Inflammatory macrophage treated with lipopolysaccharide for 1 hour (primary cell): ENCODE data around the gene POFUT2.
A peak's percentile ranks its signal among the peaks of the same experiment; 100 is the strongest.

Experiments used
- DNase-seq, 2 donors: peaks; one replicate each; pipeline ENCODE4 v3.0.0-alpha.2; 2020 to 2022

POFUT2 gene

DNA sequence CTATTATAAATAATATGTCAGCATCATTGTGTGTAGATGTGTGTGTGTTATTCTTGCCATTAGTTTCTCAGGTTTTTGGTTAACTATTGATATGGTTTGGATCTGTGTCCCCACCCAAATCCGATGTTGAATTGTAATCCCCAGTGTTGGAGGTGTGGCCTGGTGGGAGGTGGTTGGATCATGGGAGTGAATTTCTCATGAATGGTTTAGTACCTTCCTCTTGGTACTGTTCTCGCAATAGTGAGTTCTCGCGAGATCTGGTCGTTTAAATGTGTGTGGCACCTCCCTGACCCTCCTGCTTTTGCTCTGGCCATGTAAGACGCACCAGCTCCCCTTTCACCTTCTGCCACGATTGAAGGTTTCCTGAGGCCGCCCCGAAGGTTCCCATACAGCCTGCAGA lies 9.6 kb upstream of the POFUT2 start:
- DNase-seq, result no peak

DNA sequence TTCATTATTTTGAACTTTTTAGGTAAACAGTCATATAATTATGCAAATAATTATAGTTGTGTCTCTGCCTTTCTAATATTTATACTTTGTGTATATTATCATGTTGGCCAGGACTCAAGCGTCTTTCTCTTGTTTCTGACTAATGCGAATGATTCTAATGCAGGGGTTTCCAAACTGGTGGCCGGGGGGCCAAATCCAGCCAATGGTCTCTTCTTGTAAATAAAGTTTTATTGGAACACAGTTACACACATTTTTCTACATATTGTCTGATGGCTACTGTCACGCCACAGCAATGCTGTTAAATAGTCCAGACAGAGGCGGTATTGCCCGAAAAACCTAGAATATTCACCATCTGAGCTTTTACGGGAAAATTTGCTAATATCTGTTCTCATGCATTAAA lies 8.9 kb upstream of the POFUT2 start:
- no peak for DNase-seq

DNA sequence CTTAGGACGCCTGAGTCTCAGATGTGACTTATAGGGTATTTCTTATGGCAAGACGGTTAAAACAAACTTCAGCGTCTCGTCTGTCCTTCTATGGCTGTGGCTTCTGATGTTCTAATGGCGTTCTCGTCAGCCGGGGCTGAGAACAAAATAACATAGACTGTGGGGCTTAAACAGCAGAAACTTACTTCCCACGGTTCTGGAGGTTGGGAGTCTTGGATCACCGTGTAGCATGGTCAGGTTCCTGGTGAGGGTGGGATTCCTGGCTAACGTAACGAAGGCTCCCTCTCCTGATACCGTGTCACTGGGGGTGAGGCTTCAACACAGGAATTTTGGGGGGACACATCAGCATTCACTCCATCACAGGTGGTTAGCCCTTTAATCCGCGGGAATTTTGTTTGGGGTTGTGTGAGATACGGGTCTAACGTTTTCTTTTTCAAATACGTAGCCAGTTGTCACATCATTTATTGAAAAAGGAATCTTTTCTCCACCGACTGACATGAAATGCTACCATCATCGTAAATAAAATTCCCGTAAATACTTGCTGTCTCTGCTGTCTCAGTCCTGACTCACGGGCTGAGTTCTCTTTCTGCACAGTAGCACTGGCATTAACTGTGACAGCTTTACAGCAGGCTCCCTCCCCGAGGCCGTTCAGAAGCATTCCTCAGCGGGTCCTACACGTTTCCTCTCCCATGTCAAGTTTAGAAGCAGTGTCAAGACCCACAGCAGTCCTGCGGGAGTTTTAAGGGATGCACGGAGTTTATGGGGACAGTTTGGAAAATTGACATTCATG lies 8.1 kb upstream of the POFUT2 start:
- no peak for DNase-seq

DNA sequence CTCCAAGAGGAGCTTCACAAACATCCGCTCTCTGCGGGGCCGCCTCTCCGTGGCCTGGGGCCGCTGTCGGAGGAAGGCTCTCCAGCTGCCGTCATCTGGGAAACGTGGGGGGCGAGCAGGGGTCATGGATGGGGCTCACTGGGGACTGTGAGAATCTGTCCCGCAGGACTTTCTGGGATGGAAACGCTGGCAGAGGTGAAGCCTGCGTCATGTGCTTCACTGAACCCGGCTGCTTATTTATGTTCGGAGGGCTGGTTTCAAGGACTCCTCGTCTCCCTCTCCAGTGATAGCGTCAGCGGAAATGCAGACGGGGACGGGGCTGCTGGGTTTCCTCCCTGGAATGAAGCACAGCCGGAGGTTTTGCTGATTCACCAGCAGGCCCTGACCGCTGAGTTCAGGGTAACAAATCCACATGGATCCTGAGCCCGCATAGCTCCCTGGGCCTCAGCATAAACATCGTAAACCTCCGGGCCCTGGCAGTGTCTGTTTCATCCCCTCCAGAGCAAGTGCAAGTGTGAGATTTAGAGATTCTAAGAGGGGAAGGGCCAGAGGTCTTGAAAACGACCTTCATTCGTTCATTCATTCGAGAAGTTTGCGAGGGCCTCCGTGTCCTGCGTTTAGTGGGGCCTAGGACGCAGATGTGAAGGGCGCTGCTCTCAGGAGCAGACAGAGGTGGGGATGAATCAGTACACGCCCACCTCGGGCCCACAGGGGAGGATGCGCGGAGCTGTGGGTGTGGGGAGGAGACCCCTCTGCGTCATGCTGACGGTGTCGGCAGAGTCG lies 7.0 kb upstream of the POFUT2 start:
- no peak for DNase-seq

DNA sequence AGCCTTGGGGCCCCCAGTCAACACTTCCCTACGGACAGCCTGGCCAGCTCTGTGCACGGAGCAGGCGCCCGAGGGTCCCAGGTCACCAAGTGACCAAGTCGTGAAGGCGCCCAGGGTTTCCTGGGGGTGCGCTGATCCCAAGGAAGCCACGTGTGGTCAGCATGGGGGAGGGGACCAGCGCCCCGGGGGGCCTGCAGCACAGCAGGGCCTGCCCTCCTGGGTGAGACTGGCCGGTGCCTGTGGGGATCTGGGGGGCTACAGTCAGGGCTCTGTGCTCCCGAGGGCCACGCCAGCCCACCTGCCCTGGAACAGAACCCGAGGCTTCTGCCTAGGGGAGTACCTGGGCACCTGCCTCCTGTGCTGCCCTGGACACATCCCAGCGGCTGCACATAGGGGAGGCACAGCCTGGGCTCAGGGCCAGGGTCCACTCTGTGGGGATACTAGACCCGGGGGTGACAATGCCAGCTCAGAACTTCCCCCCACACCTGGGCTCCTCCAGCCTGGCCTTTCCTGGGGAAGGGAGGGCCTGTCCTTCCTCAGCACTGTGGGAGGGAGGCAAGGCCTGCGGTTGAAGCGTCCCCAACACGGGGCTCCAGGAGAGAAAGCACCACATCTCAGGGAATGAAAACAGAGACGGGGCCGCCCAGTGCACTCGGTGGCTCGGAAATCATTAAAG lies 6.2 kb upstream of the POFUT2 start:
- no peak for DNase-seq

DNA sequence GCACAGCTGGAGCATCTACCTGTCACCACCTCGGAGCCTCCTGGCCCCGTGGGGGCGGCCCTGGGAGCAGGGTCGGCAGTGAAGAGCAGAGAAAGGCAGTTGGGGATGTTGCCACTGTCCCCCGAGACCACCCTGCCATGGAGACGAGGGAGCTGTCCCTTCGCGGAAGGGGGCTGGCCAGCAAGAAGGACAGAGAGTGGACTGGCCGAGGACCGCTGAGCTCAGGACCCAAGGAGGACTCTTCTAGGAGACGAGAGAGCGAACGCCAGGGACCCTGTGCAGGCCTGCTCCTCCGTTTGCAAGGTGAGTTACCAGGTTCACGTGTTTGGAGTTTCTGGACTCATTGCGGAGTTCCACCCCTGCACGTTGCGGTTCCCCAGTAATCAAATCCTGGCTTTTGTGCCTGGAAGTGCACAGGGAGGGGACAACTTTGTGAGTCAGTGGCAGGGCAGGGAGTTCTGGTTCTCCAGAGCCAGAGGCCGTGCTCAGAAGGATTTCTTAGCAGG lies 5.6 kb upstream of the POFUT2 start:
- no peak for DNase-seq

DNA sequence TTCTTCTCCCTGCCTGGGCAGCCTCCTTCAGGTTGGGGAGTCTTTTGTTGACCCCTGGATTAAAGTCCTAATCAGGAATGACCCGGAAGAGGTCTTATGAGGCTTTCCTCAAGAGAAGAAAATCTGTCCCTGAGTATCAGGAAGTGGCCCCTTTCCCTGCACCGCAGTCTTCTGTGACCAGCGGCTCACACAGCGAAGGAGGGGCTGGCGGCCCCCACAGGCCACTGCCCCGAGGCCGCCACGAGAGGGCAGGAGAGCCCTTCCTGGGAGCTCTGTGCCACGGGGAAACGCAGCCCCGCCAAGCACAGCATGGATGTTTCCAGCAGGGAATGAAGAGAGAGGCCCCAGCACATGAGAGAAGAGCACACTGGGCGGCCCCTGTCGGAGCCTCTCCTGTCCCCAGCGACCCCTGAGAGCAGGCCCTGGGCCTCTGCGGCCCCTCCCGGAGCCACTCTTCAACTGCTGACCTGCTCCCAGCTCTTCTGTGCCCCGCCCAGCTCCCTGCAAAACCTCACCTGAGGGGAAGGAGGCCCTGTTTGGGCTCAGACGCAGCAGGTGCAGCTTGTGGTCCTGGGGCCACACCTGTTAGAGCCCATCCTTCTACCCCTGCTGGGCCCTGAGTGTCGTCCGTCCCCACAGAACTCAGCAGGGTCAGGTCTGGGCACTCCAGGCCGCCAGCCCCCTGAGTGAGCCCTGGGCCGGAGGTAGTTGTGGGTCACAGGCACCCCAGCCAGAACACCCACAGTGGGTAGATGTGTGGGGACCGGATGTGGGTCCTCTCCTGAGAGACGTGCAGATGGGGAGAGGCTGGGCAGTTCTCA lies 4.9 kb upstream of the POFUT2 start:
- DNase-seq, result peak; percentile 53 to 81

DNA sequence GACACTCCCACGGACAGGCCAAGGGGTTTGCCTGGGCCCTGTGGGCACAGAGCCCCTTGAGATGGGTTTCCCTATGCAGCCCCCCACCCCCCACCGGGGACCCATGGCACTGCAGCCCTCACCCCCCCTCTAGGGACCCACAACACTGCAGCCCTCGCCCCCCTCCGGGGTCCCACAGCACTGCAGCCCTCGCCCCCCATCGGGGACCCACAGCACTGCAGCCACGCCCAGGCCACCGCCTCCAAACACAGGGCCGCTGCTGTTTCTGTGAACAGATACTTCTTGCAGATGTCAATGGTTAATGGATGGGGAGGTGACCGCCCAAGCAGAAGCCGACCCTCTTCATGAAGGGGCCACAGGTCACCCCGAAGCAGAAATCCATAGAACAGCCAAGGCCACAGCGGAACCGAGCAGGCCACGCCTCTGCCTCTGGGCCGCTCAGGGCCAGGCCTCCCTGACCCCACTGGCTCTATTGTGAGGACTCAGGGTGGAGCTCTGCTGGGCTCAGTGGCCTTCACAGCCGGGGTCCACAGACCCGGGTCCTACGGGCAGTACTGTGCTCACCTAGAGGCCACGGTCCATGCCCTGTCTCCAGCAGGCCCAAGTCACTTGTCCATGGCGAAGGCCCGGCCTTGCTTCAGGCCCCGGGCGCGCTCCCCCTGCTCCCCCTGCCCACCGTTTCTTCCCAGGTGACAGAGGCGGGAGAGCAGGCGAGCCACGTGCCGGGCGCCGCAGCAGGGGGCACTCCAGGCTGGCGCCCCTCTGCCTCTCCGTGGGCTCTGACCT lies 4.1 kb upstream of the POFUT2 start:
- DNase-seq, result no peak

DNA sequence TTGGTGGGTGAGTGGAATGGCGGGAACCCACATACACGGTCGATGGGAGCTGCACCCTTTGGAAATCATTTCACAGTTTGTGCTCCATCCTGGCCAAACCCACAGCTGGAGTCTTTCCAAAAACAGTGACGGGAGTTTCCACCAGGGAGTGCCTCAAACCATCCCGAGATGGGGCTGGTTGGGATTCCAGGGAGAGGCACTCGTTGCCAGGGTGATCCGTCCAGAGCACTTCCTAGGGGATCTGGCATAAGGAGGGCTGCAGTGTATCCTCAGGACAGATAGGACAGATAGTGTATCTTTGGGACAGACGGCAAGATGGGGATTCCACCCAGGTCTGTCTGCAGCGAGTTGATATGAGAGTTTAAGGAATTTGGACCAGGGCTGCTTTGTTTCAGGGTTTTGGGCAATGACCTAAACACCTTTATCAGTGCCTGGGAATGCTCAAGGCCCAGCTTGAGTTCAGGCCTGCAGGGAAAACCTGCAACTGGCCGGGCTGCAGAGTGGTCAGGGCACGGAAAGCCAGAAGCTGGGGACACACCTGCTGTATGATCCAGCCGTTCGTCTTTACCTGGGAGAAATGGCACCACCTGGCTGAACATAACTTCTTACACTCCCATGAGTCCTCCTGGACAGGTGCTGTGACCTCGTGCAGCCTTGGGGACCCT lies 3.4 kb upstream of the POFUT2 start:
- DNase-seq, result no peak

DNA sequence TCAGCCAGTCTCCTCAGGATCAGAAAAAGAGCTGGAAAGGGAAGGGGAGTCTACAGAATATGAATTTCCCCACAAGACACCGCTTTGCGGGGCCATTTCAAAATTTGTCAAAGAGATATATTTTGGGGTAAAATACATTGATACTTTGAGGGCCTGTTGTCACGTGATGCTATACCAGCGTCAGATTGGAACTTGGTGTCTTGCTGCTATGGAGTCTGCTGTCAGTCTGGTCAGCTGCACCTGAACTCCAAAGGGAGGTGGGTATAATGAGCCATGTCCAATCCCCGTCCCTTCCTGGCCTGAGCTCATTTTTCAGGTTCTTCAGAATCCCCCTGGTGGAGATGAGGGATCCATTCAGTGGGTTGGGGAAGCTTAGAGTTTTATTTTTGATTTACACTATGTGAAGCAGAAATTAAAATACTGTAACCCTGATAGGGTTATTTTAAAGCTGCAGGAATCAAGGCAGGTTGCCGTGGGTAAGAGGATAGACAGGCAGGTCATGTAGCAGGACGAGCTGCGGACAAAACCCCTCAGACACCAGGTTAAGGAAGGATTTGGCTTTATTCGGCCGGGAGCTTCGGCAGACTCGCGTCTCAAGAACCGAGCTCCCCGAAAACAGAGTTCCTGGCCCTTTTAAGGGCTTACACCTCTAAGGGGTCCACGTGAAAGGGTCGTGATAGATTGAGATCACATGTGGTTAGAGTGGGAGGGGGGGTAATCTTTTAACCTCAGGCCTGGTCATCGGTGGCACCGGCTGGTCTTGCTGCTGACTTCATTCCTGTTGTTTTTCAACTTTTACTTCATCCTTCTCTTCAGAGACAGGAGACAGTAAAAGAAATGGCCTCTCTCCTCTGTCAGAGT lies 2.2 kb upstream of the POFUT2 start:
- no peak for DNase-seq

DNA sequence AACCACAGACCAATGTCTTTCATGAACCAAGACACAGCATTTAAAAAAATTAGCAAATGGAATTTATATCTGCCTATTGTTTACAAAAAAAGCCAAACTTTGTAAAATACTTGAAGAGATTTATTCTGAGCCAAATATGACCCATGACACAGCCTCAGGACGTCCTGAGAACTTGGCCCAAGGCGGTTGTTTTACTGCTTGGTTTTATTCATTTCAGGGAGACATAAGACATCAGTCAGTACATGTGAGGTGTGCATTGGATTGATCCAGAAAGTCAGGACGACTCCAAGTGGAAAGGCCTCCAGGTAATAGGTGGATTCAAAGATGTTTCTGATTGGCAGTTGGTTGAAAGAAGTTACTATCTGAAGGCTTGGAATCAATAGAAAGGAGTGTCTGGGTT lies 1.4 kb upstream of the POFUT2 start:
- DNase-seq, result no peak

DNA sequence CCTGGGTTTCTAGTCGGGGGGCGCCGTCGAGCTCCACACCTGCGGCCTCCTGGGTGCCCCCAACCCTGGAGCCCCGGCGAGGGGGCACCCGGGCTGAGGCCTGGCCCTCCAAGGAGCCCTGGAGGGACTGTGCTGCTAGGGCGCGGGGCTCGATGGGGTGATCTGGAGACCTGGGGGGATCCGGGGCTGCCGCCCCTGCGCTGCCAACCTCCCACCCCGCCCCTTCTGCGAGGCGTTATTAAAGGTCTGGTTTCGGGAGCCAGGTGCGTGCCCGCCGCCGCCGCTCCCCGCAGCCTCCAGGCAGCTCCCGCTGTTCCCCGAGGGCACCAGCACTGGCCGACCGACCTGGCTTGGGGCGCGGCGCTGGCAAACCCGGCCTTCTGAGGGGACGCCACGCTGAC lies 746 bp upstream of the POFUT2 start:
- DNase-seq, result no peak

DNA sequence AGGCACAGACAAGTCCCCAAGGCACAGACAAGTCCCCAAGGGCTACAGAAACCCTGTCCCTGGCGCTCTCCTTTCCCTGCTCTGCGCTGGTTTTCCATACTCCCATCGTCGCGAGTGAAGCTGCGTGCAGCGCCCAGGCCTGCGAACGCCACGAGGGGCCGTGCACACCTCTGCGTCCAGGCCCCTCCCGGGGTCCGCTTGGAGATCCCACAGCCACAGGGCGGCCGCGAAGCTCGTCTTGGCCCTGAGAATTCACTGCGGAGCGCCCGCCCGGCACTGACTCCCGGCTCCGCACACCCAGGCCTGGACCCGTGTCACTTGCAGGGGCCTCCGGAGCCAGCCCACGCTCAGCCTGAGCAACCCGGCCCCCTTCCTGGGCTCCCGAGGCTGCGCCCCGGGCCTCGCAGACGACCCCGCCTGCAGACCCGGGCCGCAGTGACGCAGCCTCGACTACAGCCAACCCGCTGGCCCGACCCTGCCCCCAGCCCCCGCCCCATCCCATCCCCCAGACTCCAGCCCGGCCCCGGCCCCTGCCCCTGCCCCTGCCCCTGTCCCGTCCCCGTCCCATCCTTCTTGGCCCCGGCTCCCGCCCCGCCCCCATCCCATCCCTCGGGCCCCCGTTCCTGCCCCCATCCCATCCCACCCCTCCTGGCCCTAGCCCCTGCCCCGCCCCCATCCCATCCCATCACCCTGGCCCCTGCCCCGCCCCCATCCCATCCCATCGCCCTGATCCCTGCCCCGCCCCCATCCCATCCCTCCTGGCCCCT lies 841 bp downstream of the POFUT2 start:
- DNase-seq, result no peak

DNA sequence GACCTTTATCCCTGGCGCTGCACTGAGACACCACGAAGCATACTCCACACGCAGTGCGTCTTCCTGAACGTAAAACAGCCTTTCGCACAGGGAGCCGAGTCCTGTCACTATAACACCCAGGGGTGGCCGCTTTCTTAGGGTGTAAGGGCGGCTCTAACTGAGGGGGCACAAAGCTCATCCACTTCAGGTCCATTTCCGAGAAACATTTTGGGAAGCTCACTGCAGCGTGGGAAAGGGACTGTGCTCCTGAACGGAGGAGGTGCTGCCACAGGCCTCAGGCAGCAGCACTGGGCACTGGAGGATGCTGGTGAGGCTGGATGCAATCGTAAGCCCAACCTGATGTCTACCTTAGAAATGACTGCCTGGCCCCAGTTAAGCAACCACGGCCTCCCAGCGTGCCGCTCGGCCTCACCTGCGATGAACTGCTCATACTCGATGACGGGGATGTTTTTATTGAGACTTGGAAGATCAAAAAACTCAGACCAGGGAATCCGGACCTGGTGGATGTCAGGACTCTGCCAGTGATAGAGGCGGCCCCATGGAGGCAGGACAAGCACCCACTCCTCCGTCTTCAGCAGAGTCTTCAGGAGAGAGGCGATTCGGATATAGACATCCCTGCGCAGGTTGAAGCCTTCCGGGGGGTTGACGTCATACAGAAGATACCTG lies 2.3 kb downstream of the POFUT2 start:
- no peak for DNase-seq

DNA sequence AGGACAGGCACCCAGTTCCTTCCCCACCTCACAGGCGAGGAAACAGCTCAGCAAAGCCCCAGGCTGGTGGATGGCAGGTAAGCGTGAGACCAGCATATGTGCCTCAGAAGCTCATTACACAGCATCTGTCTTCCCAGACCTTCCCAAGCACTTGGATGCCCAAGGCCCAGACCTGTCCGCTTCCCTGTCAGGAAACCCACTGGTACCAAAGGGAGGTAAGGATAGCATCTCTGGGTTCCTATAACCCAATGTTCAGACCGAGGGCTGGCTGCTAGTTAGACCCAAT lies 3.3 kb downstream of the POFUT2 start:
- no peak for DNase-seq

DNA sequence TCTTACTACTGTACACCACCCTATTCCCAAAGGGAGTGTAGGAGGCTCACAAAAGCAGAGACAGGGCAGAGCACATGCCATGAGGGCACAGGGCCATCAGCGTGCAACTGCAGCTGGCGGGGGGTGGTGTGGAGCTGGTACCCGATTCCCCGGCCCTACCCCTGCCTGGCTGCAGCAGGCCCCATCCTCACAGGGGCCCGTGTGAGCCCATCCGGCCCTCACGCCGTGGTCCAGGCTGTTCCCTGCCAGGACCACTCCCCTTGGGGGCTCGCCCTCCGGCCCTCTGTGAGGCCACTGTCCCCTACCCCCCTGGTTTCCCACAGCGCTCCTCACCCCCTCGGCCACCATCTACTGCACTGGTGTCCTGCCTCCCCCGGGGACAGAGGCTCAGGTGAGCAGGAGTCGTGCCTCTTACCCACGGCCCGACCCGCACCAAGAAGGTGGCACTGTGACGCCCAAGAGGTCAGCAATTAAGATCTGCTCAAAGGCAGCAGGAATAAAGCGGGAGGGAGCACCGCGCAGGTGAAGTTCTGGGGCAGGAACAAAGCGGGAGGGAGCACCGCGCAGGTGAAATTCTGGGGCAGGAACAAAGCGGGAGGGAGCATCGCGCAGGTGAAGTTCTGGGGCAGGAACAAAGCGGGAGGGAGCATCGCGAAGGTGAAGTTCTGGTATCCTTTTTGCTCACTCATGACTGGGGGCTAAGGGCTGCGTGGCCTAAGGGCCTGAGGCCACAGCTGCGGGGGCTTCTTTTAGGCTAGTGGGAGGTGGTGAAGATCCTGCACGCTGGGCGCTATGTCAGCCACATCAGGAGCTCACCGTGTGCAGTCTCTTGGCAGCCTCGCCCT lies 3.9 kb downstream of the POFUT2 start:
- no peak for DNase-seq

DNA sequence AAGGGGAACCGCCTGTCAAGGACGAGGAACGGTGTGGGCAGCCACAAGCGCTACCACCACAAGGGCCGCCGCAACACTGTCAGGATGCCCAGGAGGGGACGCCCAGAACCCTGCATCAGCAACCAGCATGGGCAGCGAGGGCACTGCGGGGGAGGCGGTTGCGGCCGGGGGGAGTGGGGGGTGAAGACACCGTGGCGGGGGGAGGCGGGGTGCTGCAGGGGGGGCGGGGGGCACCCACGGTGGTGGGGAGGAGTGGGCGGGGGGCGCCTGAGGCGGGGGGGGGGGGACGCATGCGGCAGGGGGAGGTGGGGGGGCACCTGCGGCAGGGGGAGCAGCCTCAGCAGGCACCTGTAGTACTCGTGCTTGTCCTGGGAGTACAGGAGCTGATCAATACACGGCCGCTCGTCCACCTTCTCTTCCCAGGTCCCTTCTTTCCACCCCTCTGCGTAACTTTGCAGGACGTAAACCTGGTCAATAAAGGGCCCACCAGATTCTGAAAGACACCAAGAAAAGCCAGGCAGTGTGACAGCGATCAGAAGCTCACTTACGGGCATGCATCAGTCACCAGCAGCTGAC lies 4.6 kb downstream of the POFUT2 start:
- DNase-seq, result no peak
